CD14-positive monocyte (primary cell): ENCODE data around the gene BDH2. TPM values are rescaled to one million over a fixed set of nuclear protein-coding genes. Genes with fewer than 3 reads are reported as not detected.

Experiments
- DNase-seq, 3 donors: peaks; one replicate each; pipeline ENCODE4 v3.0.0-alpha.2; 2011 to 2022
- H2AFZ ChIP-seq: 2 replicates; pipeline ENCODE4 v1.6.0; 2012; ENCODE audit warnings: mild to moderate bottlenecking, low read depth, low read length, inconsistent platforms; ENCODE audit not compliant: insufficient read depth, poor library complexity, severe bottlenecking
- H3K27ac ChIP-seq, 2 donors: 1 replicate in 1 of 2; 2 replicates in 1 of 2; pipeline ENCODE4 v1.5.1; 2012 to 2013; ENCODE audit warnings: low read length in 2 of 2, control low read depth in 1 of 2, inconsistent platforms in 1 of 2, low read depth in 1 of 2, mild to moderate bottlenecking in 1 of 2
- H3K27me3 ChIP-seq, 2 donors: one replicate each; pipeline versions ENCODE4 v1.6.0 to v1.6.1; 2011 to 2013; ENCODE audit warnings: low read length in 2 of 2; ENCODE audit not compliant: control insufficient read depth in 2 of 2, insufficient read depth in 2 of 2
- H3K36me3 ChIP-seq, 2 donors: replicated peaks in 1 of 2; 1 replicate in 1 of 2; 2 replicates in 1 of 2; pipeline versions ENCODE4 v1.5.1 to v1.6.1; 2012 to 2013; ENCODE audit warnings: low read length in 2 of 2, control low read depth in 1 of 2, inconsistent platforms in 1 of 2, mild to moderate bottlenecking in 1 of 2; ENCODE audit not compliant: insufficient read depth in 2 of 2, control insufficient read depth in 1 of 2
- H3K4me1 ChIP-seq, 2 donors: 1 replicate in 1 of 2; 2 replicates in 1 of 2; pipeline versions ENCODE4 v1.5.1 to v1.6.1; 2012 to 2013; ENCODE audit warnings: low read length in 2 of 2, control low read depth in 1 of 2, inconsistent platforms in 1 of 2, mild to moderate bottlenecking in 1 of 2, moderate library complexity in 1 of 2; ENCODE audit not compliant: insufficient read depth in 2 of 2, control insufficient read depth in 1 of 2
- H3K4me2 ChIP-seq: replicated peaks from 2 replicates; pipeline ENCODE3; 2012; ENCODE audit warnings: low read length, moderate library complexity, mild to moderate bottlenecking; ENCODE audit not compliant: poor library complexity, severe bottlenecking; ENCODE audit errors: extremely low read depth
- H3K4me3 ChIP-seq, 3 experiments: fragments of 200-600 bp in 1 of 3; sonication (generic) in 1 of 3; replicated peaks in 1 of 3; 1 replicate in 2 of 3; 2 replicates in 1 of 3; pipeline ENCODE4 v1.5.1; 2011 to 2013; ENCODE audit warnings: low read length in 3 of 3, mild to moderate bottlenecking in 3 of 3, control low read depth in 2 of 3, low read depth in 2 of 3, inconsistent platforms in 1 of 3, moderate library complexity in 1 of 3
- H3K79me2 ChIP-seq: 2 replicates; pipeline ENCODE4 v1.6.0; 2012; ENCODE audit warnings: mild to moderate bottlenecking, control low read depth, inconsistent platforms, low read length, moderate library complexity; ENCODE audit not compliant: insufficient read depth
- H3K9ac ChIP-seq: 2 replicates; pipeline ENCODE4 v1.6.0; 2017; ENCODE audit warnings: low read length, mild to moderate bottlenecking; ENCODE audit not compliant: insufficient read depth, poor library complexity, severe bottlenecking
- H3K9me3 ChIP-seq, 2 donors: replicated peaks in 1 of 2; 1 replicate in 1 of 2; 2 replicates in 1 of 2; pipeline versions ENCODE4 v1.5.1 to v1.6.1; 2012 to 2013; ENCODE audit warnings: low read length in 2 of 2, control low read depth in 1 of 2; ENCODE audit not compliant: control insufficient read depth in 1 of 2, insufficient read depth in 1 of 2
- H4K20me1 ChIP-seq: 2 replicates; pipeline ENCODE4 v1.6.0; 2012; ENCODE audit warnings: mild to moderate bottlenecking, low read length, control low read depth, moderate library complexity; ENCODE audit not compliant: insufficient read depth
- H3K27ac Mint-ChIP-seq, 7 donors: one replicate each; pipeline ENCODE4 v1.8.0; 2020; ENCODE audit warnings: mild to moderate bottlenecking in 7 of 7, mixed read lengths in 7 of 7, moderate library complexity in 6 of 7, inconsistent platforms in 2 of 7
- H3K27me3 Mint-ChIP-seq, 3 donors: one replicate each; pipeline ENCODE4 v1.8.0; 2021 to 2022; ENCODE audit warnings: low read depth in 3 of 3, mild to moderate bottlenecking in 3 of 3, mixed read lengths in 3 of 3, moderate library complexity in 3 of 3, inconsistent platforms in 1 of 3
- H3K36me3 Mint-ChIP-seq, 2 donors: one replicate each; pipeline ENCODE4 v1.8.0; 2020; ENCODE audit warnings: mixed read lengths in 2 of 2, inconsistent platforms in 1 of 2, mild to moderate bottlenecking in 1 of 2
- H3K4me1 Mint-ChIP-seq: one replicate; pipeline ENCODE4 v1.8.0; 2020; ENCODE audit warnings: mild to moderate bottlenecking, mixed read lengths
- H3K4me3 Mint-ChIP-seq, 2 donors: one replicate each; pipeline ENCODE4 v1.8.0; 2020; ENCODE audit warnings: mild to moderate bottlenecking in 2 of 2, mixed read lengths in 2 of 2, moderate library complexity in 1 of 2
- H3K9me3 Mint-ChIP-seq, 7 donors: one replicate each; pipeline ENCODE4 v1.8.0; 2020 to 2022; ENCODE audit warnings: mixed read lengths in 7 of 7, mild to moderate bottlenecking in 6 of 7, moderate library complexity in 6 of 7, inconsistent platforms in 2 of 7
- CTCF ChIP-seq: fragments of 200-600 bp; IDR thresholded peaks from one replicate; pipeline ENCODE4 v1.8.0; 2022; ENCODE audit warnings: antibody characterized with exemption, mild to moderate bottlenecking
- WGBS: methylation state at CpG from one replicate; pipeline ENCODE4 v1.1.5; 2013; ENCODE audit warnings: missing lambda C conversion rate; ENCODE audit not compliant: insufficient coverage; 5-methylcytosine and 5-hydroxymethylcytosine counted together
- intact Hi-C, 2 donors: fragments of 100-400 bp; cut with micrococcal nuclease; formaldehyde crosslinking; loops; one replicate each; pipeline versions ENCODE4 v1.15.0 to v1.15.1; 2023
- polyA plus RNA-seq, 3 donors: library from polyadenylated mRNA; depleted of rRNA in 1 of 3; unstranded in 2 of 3; stranded (reverse) in 1 of 3; fragments of 300-500 nt in 2 of 3; fragments of >200 nt in 1 of 3; fragmentation: Illumina TruSeq in 2 of 3; gene quantifications; 1 replicate in 2 of 3; 2 replicates in 1 of 3; pipeline ENCODE4 v1.2.3, GENCODE V29; 2012 to 2021

BDH2 gene
- polyA plus RNA-seq, 3 donors, result 6.2 to 8.5 (median 6.8) TPM

GRCh38 chr4:103086551-103086950, 13.1 kb downstream of the BDH2 start:
- Histone ChIP-seq H3K9ac (no peak overlapping the region), H3K4me3 (no peak overlapping the region), H3K27me3 (no peaks in the 10 kb centered on the region), H2AFZ (no peak overlapping the region), H3K4me1 (no peaks in the 10 kb centered on the region), H3K79me2 (no peaks in the 10 kb centered on the region), H3K27ac (no peak overlapping the region), H4K20me1 (no peaks in the 10 kb centered on the region), H3K9me3 (no peaks in the 10 kb centered on the region), H3K4me2 (no peak overlapping the region), H3K36me3 (peaks cover 19 to 58% of the 10 kb centered on the region in 2 donors)
- intact Hi-C loops, result loop anchor here in 1 of 2 donors (5.0 kb wide), 1 partner anchor 34 kb away; no protein-coding TSS in a partner anchor
- H3K9me3 Mint-ChIP-seq, result no peaks in the 10 kb centered on the region
- H3K4me3 Mint-ChIP-seq, result no peak overlapping the region
- peaks cover 34 to 45% of the 10 kb centered on the region in 2 donors for H3K36me3 Mint-ChIP-seq
- H3K4me1 Mint-ChIP-seq, result peaks cover 1% of the 10 kb centered on the region
- DNase-seq, result no peak
- TF ChIP-seq CTCF, result no peak
- WGBS, result no CpG with 5 or more reads among the region's 1 CpG
- peaks cover 0 to 2% (median 0%) of the 10 kb centered on the region in 3 donors for H3K27me3 Mint-ChIP-seq
- H3K27ac Mint-ChIP-seq, result peak overlapping the region in 2 of 7 donors; percentile 19 to 43

- H3K9ac ChIP-seq, result no peak overlapping the region
- Mint-ChIP-seq H3K4me1 (peaks cover 1% of the 10 kb centered on the region), H3K36me3 (peaks cover 33 to 46% of the 10 kb centered on the region in 2 donors), H3K4me3 (no peak overlapping the region), H3K27ac (no peak overlapping the region), H3K27me3 (peaks cover 0 to 2% (median 0%) of the 10 kb centered on the region in 3 donors), H3K9me3 (peaks cover 0 to 3% (median 0%) of the 10 kb centered on the region in 7 donors)
- peaks cover 17 to 56% of the 10 kb centered on the region in 2 donors for H3K36me3 ChIP-seq
- intact Hi-C loops, result loop anchor here in 1 of 2 donors (5.0 kb wide), 1 partner anchor 33 kb away; no protein-coding TSS in a partner anchor
- no peak for TF ChIP-seq CTCF
- H3K79me2 ChIP-seq, result no peaks in the 10 kb centered on the region
- no peaks in the 10 kb centered on the region for H3K27me3 ChIP-seq
- H3K4me1 ChIP-seq, result no peaks in the 10 kb centered on the region
- H2AFZ ChIP-seq, result no peak overlapping the region
- no peaks in the 10 kb centered on the region for H4K20me1 ChIP-seq
- DNase-seq, result no peak
- no peak overlapping the region for H3K4me2 ChIP-seq
- H3K4me3 ChIP-seq, result no peak overlapping the region
- H3K9me3 ChIP-seq, result no peaks in the 10 kb centered on the region
- WGBS, result no CpG with 5 or more reads among the region's 2 CpGs
- H3K27ac ChIP-seq, result no peak overlapping the region
Measured at GRCh38 chr4:103085555-103086196, 14.0 kb downstream of the BDH2 start.
